Measurements from ENCODE around the gene VPS13D.

- no peak for TF ChIP-seq POLR2A (IDR thresholded peaks at IDR 0.05; ENCODE audit: low read depth, low read length)
- no peak for TF ChIP-seq MAFK (IDR thresholded peaks at IDR 0.05; ENCODE audit: low read depth, low read length)
These were observed 118.3 kb downstream of the VPS13D start for GRCh38 chr1:12348113-12348512.
